ENCODE measurements around the gene TSNAX.

Gene TSNAX

DNA sequence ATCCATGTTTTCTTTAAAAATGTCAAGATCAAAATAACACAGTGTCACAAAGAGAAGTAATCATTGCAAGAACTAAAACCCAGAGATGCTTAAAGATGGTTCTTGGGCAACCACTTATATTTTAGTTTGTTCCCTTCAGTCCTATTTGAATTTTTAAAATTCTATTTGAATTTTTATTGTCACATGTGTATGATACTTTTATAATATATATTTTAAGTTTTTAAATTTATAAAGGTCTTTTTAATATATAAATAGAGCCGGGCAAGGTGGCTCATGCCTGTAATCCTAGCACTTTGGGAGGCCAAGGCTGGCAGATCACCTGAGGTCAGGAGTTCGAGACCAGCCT is 75.8 kb downstream of the TSNAX start:
- no peak for DNase-seq

GRCh38 chr1:231605149-231606100 is 77.0 kb downstream of the TSNAX start:
- no peak for DNase-seq

- DNase-seq: no peak
These were observed 78.2 kb downstream of the TSNAX start for GRCh38 chr1:231606712-231607111.

GRCh38 chr1:231610388-231610787 is 81.9 kb downstream of the TSNAX start:
- no peak for DNase-seq

DNA sequence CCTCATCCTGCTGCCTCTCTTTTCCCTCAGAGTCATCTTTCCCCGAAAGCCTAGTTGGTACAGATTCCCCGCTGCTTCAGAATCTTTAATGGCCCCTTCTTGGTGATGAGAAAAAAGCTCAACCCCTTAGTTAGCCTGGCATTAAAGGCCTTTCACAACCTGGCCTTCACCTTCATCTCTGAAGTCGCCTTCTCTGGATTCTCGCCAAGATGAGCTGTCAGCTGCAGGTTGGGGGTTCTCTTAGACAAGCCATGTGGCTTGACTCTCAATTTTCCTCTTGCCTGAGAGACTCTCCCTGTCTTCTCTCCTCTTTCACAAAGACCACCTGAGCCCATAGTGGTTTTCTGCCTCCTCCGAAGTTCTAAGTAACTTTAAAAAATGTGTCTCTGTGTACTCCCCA is 82.6 kb downstream of the TSNAX start:
- no peak for DNase-seq

DNA sequence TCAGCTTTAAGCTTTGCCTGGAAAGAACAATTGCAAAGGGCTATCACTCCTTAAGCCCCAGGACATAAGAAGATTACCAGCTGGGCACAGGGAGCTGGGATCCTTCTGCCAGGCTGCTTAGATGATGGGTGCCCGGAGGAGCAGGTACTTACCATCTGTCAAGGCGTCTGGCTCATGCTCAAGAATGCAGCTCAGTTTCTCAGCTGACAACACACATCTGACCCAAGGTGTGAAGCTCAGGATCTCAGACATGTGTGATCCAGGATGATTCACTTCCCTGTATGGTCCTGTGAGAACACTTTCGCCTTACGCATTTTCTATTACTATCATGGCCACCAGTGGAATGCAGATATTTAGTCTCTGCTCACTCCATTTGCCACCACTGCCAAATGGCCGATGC is 83.4 kb downstream of the TSNAX start:
- no peak for DNase-seq

DNA sequence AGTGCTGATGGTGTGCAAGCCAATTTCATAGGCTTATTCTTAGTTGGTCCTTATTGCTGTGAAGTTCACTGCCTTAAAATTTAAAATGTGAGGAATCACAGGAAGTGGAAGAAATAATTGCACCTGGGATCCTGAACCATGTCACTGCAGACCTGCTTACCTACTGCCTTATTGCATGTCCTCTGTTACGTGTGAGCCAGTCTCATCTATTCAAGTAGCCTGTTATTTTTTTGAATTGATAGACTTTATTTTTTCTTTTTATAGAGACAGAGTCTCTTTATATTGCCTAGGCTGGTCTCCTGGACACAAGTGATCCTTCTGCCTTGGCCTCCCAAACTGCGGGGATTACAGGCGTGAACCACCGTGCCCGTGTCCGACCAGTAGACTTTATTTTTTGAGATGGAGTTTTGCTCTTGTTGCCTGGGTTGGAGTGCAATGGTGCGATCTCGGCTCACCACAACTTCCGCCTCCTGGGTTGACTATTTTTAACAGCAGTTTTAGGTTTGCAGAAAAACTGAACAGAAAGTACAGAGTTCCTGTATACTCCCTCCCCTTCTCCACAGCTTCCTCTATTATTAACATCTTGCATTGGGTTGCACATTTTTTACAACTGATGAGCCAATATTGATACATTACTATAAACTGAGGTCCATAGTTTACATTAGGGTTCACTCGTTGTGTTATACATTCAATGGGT is 84.1 kb downstream of the TSNAX start:
- no peak for DNase-seq

DNA sequence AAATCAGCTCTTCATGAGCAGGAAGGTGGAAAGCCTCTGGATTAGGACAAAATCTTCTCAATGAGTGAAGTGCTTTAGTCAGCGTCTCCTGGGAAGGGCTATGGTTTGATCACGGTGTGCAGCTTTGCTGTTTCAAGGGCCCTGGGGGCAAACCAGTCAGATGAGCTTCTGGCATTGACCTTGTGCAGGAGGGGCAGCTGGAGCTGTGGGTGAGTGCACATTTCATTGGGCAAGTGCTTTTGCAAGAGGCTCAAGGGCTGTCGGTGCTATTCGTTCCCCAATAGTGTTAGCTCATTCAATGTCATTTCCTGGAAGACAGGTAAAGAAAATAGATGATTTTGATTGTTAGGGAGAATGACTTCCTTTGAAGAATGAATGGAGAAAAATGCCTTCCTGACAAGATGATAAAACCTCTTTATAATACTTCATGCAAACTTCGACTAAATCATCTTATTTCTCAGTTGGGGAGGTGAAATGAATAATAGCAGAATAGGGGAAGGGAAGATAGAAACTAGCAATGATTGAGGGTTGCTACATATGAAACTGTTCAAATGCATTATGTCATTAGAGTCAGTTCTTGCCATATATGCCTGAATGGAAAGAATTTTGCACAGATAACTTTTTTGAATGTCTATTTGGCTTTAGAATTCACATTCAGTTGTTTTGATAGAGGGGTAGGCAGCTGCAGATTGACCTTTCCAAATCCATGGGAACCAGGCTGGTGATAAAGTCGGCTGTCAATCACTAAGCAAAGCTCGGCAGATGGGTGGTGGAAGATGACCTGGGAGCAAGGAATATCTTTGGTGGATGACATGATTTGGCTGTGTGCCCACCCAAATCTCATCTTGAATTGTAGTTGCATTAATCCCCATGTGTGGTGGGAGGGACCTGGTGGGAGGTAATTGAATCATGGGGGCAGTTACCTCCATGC is 85.2 kb downstream of the TSNAX start:
- DNase-seq: no peak

All from activated CD8-positive, alpha-beta memory T cell treated with anti-CD3 and anti-CD28 coated beads, Interleukin-2, amount 50 U/mL, for 48 hours (primary cell).